GM12874 (cell line): ENCODE measurements around the gene STMN1.

ENCODE experiments used
- TF ChIP-seq, protein P1 (sequence below): IDR thresholded peaks from 2 replicates; pipeline ENCODE4 v1.5.1; 2011; ENCODE audit warnings: low read depth, mild to moderate bottlenecking, control low read depth, low read length, moderate library complexity; ENCODE audit not compliant: insufficient read depth

Gene STMN1

DNA sequence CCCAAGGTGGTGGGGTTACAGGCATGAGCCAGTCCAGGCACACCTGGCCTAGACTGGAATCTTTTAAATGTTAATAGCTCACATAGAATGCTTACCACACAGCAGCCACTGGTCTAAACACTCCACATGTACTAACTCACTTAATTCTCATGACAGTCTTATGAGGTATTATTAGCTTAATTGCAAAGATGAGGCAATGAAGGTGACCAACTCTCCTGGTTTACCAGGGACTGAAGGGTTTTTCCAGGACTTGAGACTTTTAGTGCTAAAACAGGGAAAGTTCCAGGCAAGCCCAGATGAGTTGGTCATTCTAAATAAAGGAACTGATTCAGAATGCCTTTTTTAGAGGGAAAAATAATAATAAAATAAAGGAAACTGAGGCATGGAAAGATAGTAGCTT is 7.0 kb upstream of the STMN1 start:
- TF ChIP-seq, protein P1, sequence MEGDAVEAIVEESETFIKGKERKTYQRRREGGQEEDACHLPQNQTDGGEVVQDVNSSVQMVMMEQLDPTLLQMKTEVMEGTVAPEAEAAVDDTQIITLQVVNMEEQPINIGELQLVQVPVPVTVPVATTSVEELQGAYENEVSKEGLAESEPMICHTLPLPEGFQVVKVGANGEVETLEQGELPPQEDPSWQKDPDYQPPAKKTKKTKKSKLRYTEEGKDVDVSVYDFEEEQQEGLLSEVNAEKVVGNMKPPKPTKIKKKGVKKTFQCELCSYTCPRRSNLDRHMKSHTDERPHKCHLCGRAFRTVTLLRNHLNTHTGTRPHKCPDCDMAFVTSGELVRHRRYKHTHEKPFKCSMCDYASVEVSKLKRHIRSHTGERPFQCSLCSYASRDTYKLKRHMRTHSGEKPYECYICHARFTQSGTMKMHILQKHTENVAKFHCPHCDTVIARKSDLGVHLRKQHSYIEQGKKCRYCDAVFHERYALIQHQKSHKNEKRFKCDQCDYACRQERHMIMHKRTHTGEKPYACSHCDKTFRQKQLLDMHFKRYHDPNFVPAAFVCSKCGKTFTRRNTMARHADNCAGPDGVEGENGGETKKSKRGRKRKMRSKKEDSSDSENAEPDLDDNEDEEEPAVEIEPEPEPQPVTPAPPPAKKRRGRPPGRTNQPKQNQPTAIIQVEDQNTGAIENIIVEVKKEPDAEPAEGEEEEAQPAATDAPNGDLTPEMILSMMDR = no peak

DNA sequence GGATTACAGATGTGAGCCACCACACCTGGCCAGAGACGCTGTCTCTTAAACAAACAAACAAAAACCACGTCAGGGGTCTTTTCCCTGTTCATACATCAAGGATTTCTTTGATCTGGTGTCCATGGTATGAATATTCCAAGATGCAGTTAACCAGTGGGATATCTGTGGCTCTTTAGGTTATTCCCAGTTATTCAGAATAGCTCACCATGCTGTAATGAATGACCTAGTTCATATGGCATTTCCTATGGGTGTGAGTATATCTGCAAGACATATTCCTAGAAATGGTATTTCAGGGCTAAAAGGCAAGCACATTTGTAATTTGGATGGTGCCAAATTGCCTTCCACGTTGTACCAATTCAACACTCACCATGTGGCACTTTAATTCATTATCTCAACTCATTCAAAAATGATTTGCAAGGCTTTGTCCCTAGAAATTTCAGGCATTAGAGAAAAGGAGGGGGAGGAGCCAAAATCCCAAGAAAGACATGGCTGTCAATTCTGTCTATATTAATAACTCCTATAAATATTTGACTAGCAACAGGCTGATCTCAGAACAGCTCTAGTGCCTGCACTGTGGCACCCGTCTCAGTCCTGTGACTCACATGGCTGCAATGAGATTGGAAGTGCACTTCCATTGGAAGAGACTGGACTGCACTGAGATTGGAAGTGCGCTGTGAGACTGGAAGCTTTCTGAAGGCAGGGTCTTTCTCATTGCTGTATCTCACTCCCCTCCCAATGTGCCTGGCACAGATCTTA is 6.0 kb upstream of the STMN1 start:
- TF ChIP-seq, protein P1 = no peak

DNA sequence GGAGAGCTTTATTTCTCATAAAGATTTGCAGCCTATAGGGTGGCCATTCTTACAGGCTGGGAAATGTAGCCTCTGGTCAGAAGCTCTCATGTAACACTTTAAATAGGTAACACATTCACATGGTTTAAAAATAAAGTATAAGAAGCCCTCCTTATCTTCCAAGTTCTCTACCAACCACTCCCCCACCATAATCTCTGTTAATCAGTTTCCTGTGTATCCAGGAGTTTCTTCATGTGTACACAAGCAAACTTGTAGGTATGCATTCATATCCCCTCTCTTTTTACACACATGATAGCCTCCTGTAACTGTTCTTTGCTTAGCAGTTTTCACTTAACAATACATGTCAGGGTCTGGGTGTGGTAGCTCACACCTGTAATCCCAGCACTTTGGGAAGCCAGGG is 4.9 kb upstream of the STMN1 start:
- TF ChIP-seq, protein P1 = no peak

DNA sequence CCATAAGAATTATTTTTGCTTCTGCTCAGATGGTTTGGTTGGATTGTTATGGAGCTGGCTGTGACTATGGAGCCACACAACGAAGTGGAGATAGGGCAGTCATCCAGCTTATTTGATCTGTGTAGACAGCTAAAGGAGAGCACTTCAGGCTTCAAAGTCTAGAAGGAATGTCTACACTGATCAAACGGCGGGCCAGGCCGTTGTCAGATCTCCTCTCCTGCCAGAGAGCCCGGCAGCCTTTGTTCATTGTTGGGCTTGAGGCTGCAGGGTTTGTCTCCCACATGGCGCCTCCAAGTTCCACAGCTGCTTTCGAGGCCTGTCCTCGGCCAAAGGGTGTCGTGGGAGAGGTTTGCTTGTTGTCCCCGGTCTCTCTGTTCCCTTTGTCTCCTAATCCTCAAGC is 2.8 kb upstream of the STMN1 start:
- TF ChIP-seq, protein P1 = no peak

DNA sequence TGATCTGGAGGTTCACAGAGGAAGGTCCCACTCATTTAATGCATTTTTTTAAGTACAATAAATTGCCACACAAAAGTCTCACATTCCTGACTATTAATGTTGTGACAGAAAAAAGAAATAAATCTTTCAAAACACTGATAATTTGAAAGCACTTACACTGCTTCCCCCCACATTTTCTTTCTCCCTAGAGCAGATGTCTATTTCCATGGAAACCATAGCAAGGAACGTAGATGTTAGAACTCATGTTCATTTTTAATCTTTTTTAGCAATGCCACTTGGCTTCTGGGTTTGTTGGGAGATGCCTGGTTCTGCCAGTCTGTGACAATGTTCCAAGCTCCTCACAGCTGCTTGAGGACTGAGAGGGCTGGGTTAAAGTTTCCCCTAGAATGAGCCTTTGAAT is 1.9 kb upstream of the STMN1 start:
- TF ChIP-seq, protein P1 = no peak

DNA sequence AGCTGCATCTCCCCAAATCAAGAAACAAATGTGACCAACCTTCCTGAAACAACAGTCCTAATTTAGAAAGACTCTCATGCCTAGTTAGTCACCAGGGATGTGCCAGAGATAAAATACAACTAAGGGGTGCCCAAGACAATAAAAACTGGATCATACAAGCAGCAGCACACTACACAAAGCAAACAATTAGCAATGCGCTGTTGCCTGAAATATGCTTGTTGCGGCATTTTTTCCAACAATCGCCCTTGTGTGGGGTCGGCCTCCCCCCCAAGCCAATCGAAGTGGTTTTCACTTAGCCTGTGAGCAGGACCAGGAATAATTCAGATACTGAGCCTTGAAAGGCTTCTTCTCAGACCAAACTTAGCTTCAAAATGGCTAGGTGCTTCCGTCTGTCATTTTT is 1.4 kb upstream of the STMN1 start:
- TF ChIP-seq, protein P1 = no peak

DNA sequence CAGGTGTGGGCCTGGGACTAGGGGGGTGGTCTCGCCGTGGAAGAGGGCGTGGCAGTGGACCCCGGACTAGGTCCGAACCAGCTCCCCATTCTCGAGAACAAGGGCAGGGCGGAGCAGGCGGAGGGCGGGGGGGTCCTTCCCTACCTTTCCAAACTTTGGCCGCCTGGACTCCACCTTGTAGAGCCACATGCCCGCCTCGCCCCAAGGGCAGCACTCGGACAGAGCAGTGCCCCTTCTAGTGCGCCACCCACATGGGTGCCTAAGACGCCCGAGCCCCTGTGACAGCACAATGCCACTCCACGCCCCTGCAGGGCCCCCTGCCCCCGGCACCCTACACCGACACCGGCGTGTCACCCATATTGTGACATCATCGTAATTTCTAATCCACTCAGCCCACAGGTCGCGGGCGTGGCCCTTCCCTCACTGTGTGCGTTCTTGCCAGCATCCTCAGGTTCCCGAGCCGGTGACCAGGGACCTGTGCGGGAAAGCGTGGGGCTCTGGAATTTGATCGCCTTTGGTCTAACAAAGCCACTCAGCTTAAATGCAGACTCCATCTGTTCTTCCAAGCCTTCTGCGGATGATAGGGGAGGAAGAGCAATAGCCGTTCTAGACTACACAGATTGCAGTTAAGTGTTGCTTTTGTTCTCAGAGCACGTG is 553 bp upstream of the STMN1 start:
- TF ChIP-seq, protein P1 = no peak
